HUES64 (cell line): ENCODE measurements around the gene HNMT. TPM values are rescaled to one million over a fixed set of nuclear protein-coding genes. Genes with fewer than 3 reads are reported as not detected.
"Not testable (repeated sequence)": the region's sequence is repeated elsewhere in the genome, so short reads cannot be mapped to it uniquely, and the experiment has no call there.

Experiments
- H3K27ac ChIP-seq: 2 replicates; pipeline ENCODE4 v1.7.0; 2013; ENCODE audit warnings: low read depth, low read length, inconsistent platforms
- H3K27me3 ChIP-seq: 2 replicates; pipeline ENCODE4 v1.6.1; 2013; ENCODE audit warnings: mild to moderate bottlenecking, low read length; ENCODE audit not compliant: insufficient read depth
- H3K36me3 ChIP-seq: 2 replicates; pipeline ENCODE4 v1.6.1; 2013; ENCODE audit warnings: mild to moderate bottlenecking, low read length; ENCODE audit not compliant: insufficient read depth
- H3K4me1 ChIP-seq: 2 replicates; pipeline ENCODE4 v1.6.1; 2013; ENCODE audit warnings: mild to moderate bottlenecking, low read length, moderate library complexity; ENCODE audit not compliant: insufficient read depth
- H3K4me3 ChIP-seq: 2 replicates; pipeline ENCODE4 v1.5.1; 2013; ENCODE audit warnings: mild to moderate bottlenecking, low read length, moderate library complexity
- H3K9ac ChIP-seq: 2 replicates; pipeline ENCODE4 v1.6.1; 2013; ENCODE audit warnings: mild to moderate bottlenecking, low read depth, low read length
- H3K9me3 ChIP-seq: 2 replicates; pipeline ENCODE4 v1.6.1; 2013; ENCODE audit warnings: low read depth, low read length; ENCODE audit not compliant: insufficient read depth
- WGBS: fragments of 150-250, 120-280 bp; methylation state at CpG from one replicate; pipeline ENCODE4 v1.1.7; 2013; ENCODE audit warnings: missing lambda C conversion rate; 5-methylcytosine and 5-hydroxymethylcytosine counted together
- polyA plus RNA-seq, 2 experiments: library from polyadenylated mRNA; stranded (reverse); fragments of 50-300 nt; gene quantifications; one replicate each; pipeline ENCODE4 v1.2.3, GENCODE V29; 2013

The HNMT gene
- 8.4 TPM for polyA plus RNA-seq (2013, experiment 1 of 2)
- 11.5 TPM for polyA plus RNA-seq (2013, experiment 2 of 2)

DNA sequence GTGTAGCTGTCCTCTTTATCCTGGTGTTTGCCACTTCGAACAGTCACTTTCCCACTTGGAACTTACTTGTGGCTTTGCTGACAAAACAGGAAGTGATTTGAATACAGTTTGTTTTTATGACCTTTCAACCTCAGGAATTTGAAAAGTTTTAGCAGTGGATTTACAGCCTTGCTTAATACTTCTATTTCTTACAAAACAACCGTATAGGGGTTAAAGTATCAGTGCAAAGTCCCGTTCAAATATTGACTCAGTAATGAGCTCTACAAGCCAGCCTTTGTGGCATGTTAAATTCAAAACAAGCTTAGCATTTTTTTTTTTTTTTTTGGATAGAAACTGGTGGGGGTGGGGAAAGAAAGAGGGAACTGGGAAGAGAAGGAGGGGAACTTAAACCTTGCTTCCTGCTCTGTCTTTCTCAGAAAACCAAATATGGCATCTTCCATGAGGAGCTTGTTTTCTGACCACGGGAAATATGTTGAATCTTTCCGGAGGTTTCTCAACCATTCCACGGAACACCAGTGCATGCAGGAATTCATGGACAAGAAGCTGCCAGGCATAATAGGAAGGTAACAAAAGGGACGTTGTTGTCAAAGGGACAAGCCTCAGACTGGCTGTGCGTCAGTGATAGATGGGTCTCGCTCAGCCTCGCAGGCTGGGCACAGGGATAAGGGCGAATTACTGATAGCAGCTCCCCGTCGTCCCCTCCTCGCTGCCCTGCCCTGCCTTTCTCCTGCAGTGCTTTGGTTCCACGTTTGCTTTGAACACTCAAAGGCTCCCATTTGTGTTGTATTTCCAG, at the start of gene HNMT:
HNMT (plus strand) TSS at position 408 of the 793 bp plus-strand sequence; CDS start at position 427, 19 bp downstream.
- 20% methylated on average over 15 of the region's 15 CpGs for WGBS

DNA sequence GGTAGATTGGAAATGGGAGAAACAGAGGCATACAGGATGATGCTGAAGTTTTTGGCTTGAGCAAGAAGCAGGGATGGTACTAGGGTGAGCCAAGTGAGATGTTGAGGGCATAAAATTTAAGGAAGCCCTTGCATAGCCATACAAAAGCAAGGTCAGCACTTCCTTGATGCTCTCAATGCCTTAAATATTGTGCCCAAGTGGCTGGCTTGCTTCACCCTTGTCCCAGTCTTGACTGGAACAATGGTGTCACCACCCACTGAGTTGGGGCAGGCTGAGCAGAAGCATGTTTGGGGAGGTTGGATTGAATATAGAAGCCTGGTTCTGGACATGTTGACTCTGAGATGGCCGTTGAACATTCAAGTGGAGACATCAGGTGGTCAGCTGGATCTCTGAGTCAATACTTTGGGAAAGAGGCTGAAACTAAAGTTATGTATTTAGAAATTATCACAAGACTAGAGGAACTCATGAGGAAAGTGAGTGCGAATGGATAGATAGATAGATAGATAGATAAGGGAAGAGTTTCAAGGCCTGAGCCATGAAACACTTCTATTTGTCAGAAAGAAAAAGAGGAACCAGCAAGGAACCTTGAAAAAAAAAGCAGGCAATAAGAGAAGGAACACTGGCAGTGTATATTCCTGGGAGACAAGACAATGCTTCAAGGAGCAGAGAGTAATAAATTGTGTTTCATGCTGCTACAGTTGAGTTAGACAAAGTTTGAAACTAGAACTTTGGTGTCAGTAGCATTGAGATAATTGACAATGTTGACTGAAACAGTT, 43.0 kb upstream of the HNMT start:
- Histone ChIP-seq H3K9me3 (no peaks in the 10 kb centered on the region), H3K9ac (no peak overlapping the region), H3K36me3 (no peaks in the 10 kb centered on the region), H3K4me3 (no peak overlapping the region), H3K27ac (no peak overlapping the region), H3K4me1 (no peaks in the 10 kb centered on the region), H3K27me3 (no peaks in the 10 kb centered on the region)
- 86% methylated on average over 2 of the region's 2 CpGs for WGBS

More for the DNA sequence above, at the start of gene HNMT:
- no peaks in the 10 kb centered on the region for H3K9me3 ChIP-seq
- peaks cover 19% of the 10 kb centered on the region for H3K4me1 ChIP-seq
- no peaks in the 10 kb centered on the region for H3K27me3 ChIP-seq
- H3K9ac ChIP-seq: peak within 1 kb of the TSS; percentile 55
- no peaks in the 10 kb centered on the region for H3K36me3 ChIP-seq
- peak within 1 kb of the TSS; percentile 79 for H3K27ac ChIP-seq
- peak within 1 kb of the TSS; percentile 49 for H3K4me3 ChIP-seq

DNA sequence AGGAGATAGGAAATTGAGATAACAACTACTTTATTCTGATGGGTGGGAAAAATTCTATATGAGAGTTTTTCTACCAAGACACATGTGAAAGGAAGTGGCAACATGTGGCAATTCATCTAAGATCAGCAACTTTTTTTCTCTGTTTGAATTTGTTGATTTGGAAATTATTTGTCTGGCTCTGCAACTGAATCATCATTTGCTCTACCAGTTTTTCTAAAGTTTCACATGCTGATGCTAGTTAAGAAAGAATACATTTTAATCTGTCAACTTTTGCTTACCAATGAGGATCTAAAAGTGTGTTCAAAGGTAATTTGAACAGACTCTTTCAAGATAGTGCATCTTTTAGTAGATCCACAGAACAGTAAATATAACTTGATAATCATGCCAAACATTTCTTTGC, 42.1 kb upstream of the HNMT start:
- H3K9ac ChIP-seq, H3K27me3 ChIP-seq, H3K9me3 ChIP-seq, H3K4me3 ChIP-seq, H3K27ac ChIP-seq, H3K4me1 ChIP-seq, H3K36me3 ChIP-seq: not testable (repeated sequence)

DNA sequence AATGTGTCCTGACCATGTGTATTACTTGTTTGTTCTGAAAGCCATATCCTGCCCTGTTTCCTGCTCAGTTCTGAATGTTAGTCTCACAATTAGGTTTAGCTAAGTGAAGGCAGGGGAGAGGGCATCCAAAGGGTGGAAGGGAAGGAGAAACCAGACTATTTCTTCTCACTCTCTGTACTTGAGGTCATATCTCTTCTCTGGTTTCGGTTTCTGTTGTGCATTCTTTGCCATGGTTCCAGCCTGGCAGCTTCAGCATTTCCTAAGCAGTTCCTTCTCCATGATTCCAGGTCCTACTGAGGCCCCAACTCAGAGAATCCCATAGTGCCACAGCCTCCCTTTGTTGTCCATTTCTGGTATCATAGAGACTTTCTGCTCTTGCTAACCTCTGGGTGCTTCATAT, 40.3 kb upstream of the HNMT start:
- Histone ChIP-seq H3K36me3 (no peaks in the 10 kb centered on the region), H3K9ac (no peak overlapping the region), H3K4me1 (no peaks in the 10 kb centered on the region), H3K27ac (no peak overlapping the region), H3K9me3 (no peaks in the 10 kb centered on the region), H3K27me3 (no peaks in the 10 kb centered on the region), H3K4me3 (no peak overlapping the region)
- WGBS: 97% methylated on average over 1 of the region's 1 CpG

DNA sequence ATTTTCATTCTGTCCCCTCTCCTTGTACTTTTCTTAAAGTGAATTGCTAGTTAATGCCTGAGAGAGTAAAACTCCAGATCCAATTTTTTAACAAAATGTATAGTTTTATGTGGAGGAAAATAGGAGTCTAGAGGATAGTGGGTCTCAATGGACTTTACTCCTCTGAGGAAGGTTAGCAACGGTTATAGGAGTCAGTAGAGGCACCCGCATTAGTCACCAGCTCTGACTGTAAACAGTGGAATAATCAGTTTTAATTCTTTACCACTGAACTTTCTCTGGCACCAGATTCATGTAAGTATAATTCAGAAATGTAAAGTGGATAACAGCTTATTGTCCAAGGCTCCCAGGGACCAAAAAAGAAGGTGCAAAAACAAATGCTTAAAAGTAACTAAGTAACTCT, 38.7 kb upstream of the HNMT start:
- 94% methylated on average over 2 of the region's 2 CpGs for WGBS
- Histone ChIP-seq H3K9me3 (no peaks in the 10 kb centered on the region), H3K4me1 (no peaks in the 10 kb centered on the region), H3K4me3 (no peak overlapping the region), H3K9ac (no peak overlapping the region), H3K27ac (no peak overlapping the region), H3K27me3 (no peaks in the 10 kb centered on the region), H3K36me3 (no peaks in the 10 kb centered on the region)

DNA sequence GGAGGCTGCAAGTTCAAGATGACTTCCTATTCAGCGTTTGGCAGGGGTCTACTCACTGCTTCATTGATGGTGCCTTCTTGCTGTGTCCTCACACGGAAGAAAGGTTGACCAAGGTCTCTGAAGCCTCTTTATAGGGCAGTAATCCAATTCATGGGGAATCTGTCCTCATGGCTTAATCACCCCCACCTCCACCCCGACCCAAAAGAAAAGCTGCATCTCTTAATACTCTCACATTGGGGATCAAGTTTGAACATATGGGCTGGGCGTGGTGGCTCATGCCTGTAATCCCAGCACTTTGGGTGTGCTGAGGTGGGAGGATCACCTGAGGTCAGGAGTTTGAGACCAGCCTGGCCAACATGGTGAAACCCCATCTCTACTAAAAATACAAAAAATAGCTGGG, 36.4 kb upstream of the HNMT start:
- Histone ChIP-seq H3K27me3 (no peaks in the 10 kb centered on the region), H3K4me1 (no peaks in the 10 kb centered on the region), H3K36me3 (no peaks in the 10 kb centered on the region), H3K4me3 (no peak overlapping the region), H3K9ac (no peak overlapping the region), H3K27ac (no peak overlapping the region), H3K9me3 (no peaks in the 10 kb centered on the region)
- WGBS: 94% methylated on average over 4 of the region's 4 CpGs

DNA sequence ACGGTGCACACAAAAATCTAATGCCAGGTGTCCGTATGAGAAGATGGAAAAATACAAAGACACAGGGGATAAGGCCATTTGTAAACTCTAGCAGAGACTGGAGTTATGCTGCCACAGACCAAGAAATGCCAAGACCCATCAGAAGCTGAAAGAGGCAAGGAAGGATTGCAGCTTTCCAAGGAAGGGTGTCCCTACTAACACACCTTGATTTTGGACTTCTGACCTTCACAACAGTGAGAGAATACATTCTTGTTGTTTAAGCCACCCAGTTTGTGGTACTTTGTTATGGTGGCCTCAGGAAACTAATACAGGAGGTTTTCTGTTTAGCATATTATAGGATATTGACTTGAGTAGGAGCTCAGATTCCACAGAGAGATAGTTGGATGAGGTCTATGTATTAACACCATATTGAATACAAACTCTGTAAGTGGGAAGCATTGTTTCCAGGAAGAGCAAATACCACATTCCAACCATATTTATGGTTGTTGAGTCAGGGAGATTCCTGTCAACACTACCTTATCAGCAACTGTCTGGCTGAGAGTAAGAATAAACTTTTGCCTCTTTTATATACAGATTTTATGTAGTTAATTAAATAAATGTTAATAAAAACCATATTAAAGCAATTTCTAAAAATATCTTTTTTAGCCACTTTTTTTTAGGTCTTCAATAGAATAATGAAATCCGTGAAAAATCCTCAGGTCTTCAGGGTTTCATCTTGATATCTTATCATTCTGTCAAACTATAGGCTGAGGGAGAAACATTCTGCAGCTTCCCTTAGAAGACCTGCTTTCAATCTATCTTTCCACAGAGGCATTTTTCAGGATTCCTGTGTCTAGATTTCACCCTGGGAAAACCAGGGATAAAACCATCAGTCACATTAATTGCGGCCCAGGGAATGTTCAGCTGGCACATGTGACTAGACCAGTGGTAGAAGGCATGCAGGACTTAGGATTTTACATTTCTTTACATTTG, 35.4 kb upstream of the HNMT start:
- Histone ChIP-seq H3K36me3 (no peaks in the 10 kb centered on the region), H3K9ac (no peak overlapping the region), H3K4me1 (no peaks in the 10 kb centered on the region), H3K27me3 (no peaks in the 10 kb centered on the region), H3K4me3 (no peak overlapping the region), H3K27ac (peak overlapping the region; percentile 12; the same call in 1 of the 2 replicates), H3K9me3 (no peaks in the 10 kb centered on the region)
- 89% methylated on average over 4 of the region's 4 CpGs for WGBS

DNA sequence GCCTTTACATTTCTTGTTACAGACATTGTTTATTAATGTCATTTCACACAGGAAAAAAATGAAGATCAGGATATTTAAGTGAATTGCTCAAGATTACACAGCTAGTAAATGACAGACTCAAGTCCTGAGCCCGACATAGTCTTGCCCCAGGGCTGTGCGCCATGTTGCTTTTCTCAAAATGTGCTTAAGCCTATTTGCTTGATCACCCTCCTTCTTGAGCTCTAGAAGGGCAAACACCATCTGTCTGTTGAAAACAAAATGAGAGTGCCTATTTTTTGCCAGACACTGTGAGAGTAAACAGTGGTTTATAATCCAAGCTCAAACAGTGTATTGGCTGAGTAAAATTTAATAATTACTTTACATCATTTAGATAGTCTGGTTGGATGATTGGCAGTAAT, 34.8 kb upstream of the HNMT start:
- Histone ChIP-seq H3K4me1 (no peaks in the 10 kb centered on the region), H3K27ac (peak overlapping the region; percentile 12; the same call in 1 of the 2 replicates), H3K4me3 (no peak overlapping the region), H3K9ac (no peak overlapping the region), H3K9me3 (no peaks in the 10 kb centered on the region), H3K36me3 (no peaks in the 10 kb centered on the region), H3K27me3 (no peaks in the 10 kb centered on the region)
- WGBS: 95% methylated on average over 2 of the region's 2 CpGs

DNA sequence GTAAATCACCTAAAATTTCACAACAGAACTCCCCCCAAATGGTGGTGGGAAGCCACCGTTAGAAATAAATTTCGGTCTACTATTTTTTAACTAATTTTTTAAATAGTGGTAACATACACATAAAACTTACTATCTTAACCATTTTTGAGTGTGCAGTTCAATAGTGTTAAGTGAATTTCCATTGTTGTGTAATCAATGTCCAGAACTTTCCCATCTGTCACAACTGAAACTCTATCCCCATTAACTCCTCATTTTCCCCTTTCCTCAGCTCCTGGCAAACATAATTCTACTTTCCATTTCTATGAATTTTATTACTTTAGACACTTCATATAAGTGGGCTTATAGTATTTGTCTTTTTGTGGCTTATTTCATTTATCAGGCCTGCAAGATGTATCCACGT, 34.1 kb upstream of the HNMT start:
- no peak overlapping the region for H3K4me3 ChIP-seq
- no peaks in the 10 kb centered on the region for H3K4me1 ChIP-seq
- H3K9ac ChIP-seq: no peak overlapping the region
- no peaks in the 10 kb centered on the region for H3K27me3 ChIP-seq
- no peak overlapping the region for H3K27ac ChIP-seq
- no peaks in the 10 kb centered on the region for H3K9me3 ChIP-seq
- no CpG with 5 or more reads among the region's 3 CpGs for WGBS
- no peaks in the 10 kb centered on the region for H3K36me3 ChIP-seq

DNA sequence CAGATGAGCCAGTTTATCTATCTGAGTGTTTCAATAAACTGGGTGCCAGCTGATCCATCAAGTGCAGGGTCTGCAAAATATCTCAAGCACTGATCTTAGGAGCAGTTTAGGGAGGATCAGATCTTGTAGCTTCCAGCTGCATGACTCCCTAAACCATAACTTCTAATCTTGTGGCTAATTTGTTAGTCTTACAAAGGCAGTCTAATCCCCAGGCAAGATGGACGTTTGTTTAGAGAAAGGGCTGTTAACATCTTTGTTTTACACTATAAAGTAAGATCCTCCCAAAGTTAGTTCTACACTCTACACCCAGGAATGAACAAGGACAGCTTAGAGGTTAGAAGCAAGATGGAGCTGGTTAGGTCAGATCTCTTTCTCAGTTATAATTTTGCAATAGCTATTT, 28.7 kb upstream of the HNMT start:
- Histone ChIP-seq H3K27ac (no peak overlapping the region), H3K27me3 (no peaks in the 10 kb centered on the region), H3K36me3 (no peaks in the 10 kb centered on the region), H3K4me1 (peaks cover 2% of the 10 kb centered on the region; the same call in 1 of the 2 replicates), H3K9ac (no peak overlapping the region), H3K4me3 (no peak overlapping the region), H3K9me3 (no peaks in the 10 kb centered on the region)
- no CpG with 5 or more reads among the region's 1 CpG for WGBS
